AG04450 (cell line): Measurements from ENCODE around the gene CITED1. TPM values are rescaled to one million over a fixed set of nuclear protein-coding genes. Genes with fewer than 3 reads are reported as not detected.
A peak's percentile ranks its signal among the peaks of the same experiment; 100 is the strongest.

Experiments
- CTCF ChIA-PET: fragments of 300-600, 350-600 bp; formaldehyde crosslinking; extraction: SDS; loops from one replicate; lab custom pipeline; 2022; ENCODE audit warnings: antibody characterized with exemption, inconsistent platforms; lab: Charles Lee
- POLR2A ChIA-PET: fragments of 350-600 bp; formaldehyde crosslinking; extraction: SDS; loops from one replicate; lab custom pipeline; 2021; ENCODE audit warnings: antibody characterized with exemption, inconsistent platforms; lab: Yijun Ruan, JAX
- DNase-seq: peaks from one replicate; pipeline ENCODE4 v3.0.0-alpha.2; 2011; ENCODE audit warnings: low read depth, low spot score
- H3K27ac ChIP-seq: one replicate; pipeline ENCODE4 v1.5.1; 2012; ENCODE audit warnings: low read depth, low read length, control low read depth
- H3K27me3 ChIP-seq: one replicate; pipeline ENCODE4 v1.6.0; 2012; ENCODE audit warnings: low read length; ENCODE audit not compliant: control insufficient read depth, insufficient read depth
- H3K4me3 ChIP-seq: 2 replicates; pipeline ENCODE4 v1.5.1; 2011; ENCODE audit warnings: mild to moderate bottlenecking, low read depth, low read length, control low read depth
- H3K9me3 ChIP-seq: 2 replicates; pipeline ENCODE4 v1.5.1; 2012; ENCODE audit warnings: low read length; ENCODE audit not compliant: control insufficient read depth, insufficient read depth
- polyA plus RNA-seq: library from polyadenylated mRNA; depleted of rRNA; stranded (reverse); fragments of >200 nt; gene quantifications from 2 replicates; pipeline ENCODE4 v1.2.3, GENCODE V29; 2011
- TF ChIP-seq, protein P1 (sequence below): IDR thresholded peaks from 2 replicates; pipeline ENCODE4 v1.5.1; 2011; ENCODE audit warnings: low read depth, low read length, control low read depth, inconsistent platforms

Gene CITED1
- polyA plus RNA-seq, 1 experiment, result 0.12 TPM

DNA sequence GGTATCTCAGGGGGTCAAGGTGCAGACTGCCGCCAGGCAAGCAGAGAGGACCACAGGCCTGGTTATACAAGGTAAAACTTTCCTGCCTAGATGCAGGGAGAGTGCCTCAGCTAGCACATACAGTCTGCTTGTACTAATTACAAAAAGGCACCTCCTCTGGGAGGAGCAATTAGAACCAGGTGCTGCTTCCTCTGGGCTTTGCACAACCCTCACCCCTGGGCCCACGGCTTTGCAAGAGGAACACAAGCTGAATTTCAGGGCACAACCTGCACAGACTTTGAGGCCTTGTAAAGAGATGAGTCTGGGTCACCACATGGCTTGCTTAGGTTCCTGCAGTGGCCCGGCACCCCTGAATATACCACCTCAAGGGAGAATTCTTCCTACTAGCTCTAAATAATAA, 9.2 kb upstream of the CITED1 start:
- CTCF ChIA-PET, result no interaction called here
- Histone ChIP-seq H3K4me3 (no peak overlapping the region), H3K27ac (no peak overlapping the region), H3K27me3 (peaks cover 3% of the 10 kb centered on the region), H3K9me3 (no peaks in the 10 kb centered on the region; the same call in 1 of the 2 replicates)
- POLR2A ChIA-PET, result interaction anchor here (0.6 kb wide), 1 partner anchor 38 kb away, joined by 3 read pairs; the partner anchor contains the start of gene RPS4X
- DNase-seq, result no peak
- TF ChIP-seq, protein P1, sequence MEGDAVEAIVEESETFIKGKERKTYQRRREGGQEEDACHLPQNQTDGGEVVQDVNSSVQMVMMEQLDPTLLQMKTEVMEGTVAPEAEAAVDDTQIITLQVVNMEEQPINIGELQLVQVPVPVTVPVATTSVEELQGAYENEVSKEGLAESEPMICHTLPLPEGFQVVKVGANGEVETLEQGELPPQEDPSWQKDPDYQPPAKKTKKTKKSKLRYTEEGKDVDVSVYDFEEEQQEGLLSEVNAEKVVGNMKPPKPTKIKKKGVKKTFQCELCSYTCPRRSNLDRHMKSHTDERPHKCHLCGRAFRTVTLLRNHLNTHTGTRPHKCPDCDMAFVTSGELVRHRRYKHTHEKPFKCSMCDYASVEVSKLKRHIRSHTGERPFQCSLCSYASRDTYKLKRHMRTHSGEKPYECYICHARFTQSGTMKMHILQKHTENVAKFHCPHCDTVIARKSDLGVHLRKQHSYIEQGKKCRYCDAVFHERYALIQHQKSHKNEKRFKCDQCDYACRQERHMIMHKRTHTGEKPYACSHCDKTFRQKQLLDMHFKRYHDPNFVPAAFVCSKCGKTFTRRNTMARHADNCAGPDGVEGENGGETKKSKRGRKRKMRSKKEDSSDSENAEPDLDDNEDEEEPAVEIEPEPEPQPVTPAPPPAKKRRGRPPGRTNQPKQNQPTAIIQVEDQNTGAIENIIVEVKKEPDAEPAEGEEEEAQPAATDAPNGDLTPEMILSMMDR, result no peak

DNA sequence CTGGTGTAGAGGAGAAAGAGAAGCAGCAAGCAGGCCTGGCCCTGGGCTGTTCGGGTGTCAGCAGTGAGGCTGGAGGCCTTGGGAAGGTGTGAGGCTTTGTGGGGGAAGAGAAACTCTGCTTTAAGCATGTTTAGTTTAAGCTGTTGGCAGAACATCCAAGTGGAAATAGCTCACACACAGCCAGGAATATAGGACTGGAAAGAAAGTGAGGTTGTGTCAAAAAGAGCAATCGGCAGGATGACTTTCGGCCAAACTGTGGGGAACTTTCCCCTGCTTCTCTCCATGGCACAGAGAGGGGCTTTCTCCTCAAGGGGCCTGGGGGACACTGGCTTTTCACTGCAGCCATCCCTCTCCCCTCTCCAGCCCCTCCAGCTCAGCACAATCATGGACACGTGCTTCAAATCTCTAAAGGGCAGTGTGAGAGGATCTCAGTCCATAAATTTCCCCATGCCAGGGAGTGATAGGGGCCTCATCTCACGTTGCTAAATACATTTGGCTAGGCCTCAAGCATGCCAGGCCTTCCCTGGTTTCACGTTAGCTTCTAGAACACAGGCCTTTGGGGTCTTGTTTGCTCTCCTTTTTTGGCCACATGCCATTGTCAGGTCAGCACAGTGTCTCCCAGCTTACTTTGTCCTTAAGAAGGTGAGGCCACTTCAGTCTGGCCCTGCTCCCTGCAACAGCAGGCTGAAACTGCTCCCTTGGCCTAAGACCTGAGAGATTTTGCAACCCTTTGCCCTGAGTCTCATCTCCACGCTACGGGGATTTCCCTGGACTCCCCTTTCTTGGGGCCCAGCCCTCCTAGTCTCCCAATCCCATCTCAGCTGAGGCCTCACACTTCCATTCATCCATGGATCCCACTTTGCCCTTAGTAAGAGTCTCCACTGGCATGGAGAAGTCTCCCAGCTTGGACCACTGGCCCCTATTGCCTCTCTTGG, 8.3 kb upstream of the CITED1 start:
- CTCF ChIA-PET, result no interaction called here
- DNase-seq, result no peak
- Histone ChIP-seq H3K27me3 (peaks cover 5% of the 10 kb centered on the region), H3K4me3 (no peak overlapping the region), H3K27ac (no peak overlapping the region), H3K9me3 (no peaks in the 10 kb centered on the region; the same call in 1 of the 2 replicates)
- TF ChIP-seq, protein P1, result no peak
- POLR2A ChIA-PET, result no interaction called here

DNA sequence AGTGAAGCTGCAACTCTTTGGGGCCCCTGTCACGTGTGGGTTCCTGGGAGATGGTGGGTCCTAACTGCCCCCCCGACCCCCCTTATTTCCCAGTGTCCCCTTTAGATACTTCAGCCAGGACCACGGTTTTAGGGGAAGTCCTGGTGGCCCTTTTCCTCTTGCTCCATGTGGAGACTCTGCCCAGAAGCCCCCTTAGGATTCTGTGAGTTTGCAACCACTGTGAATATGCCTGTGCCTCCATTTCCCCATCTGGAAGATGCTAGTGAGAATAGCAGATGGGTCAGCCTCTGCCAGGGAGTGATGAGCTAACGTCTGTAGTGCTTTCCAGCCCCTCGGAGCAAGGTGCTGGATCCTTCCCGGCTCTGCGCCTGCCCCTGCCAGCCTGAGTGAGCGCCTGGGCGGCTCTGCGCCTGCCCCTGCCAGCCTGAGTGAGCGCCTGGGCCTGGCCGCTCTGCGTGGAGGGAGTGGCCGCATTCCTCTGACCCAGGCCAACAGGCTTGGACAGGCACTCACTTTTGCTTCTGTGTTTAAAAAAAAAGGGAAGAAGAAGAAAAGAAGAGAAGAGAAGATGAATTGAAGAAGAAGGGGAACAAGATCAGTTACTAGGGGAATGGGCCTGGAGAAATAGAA, 6.7 kb upstream of the CITED1 start:
- Histone ChIP-seq H3K9me3 (no peaks in the 10 kb centered on the region; the same call in 1 of the 2 replicates), H3K4me3 (no peak overlapping the region), H3K27me3 (peaks cover 14% of the 10 kb centered on the region), H3K27ac (no peak overlapping the region)
- DNase-seq, result no peak
- TF ChIP-seq, protein P1, result no peak
- ChIA-PET POLR2A (no interaction called here), CTCF (no interaction called here)

DNA sequence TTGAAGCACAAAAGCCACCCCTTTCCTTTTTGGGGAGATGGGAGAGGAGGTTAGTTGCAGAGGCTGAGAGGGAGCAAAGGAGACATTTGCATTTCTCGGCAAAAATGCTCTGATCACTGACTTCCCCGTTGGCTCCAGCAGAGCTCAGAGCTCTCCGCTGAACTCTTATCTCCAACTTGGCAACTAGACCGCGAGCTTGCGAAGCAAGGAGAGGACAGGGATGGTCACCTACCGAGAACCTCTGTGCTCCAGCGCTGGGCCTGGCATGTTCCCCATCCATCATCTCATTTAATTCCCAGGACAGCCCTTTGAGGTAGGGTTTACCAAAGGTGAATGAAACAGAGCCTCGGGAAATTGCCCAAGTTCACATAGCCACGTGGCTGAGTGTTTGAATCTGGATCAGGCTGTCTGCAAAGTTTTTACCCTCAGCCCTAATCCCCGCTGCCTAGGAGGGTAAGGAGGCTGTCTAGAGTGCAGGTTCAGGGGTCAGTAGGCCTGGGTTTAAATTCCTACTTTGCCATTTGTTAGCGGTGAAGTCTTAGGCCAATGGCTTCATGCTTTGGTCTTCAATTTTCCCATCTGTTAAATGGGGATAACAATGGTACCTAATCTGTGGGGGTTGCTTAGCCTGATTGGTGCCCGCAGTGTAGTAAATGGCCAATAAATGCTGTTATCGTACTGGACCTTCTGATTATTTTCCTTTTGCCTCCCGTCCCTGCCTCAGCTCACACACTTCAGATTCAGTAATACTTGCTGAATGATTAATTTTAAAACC, 3.8 kb upstream of the CITED1 start:
- ChIA-PET POLR2A (no interaction called here), CTCF (no interaction called here)
- H3K27ac ChIP-seq, result no peak overlapping the region
- peaks cover 30% of the 10 kb centered on the region for H3K27me3 ChIP-seq
- H3K9me3 ChIP-seq, result no peaks in the 10 kb centered on the region; the same call in 1 of the 2 replicates
- peak overlapping the region; percentile 41 for H3K4me3 ChIP-seq
- DNase-seq, result no peak
- TF ChIP-seq, protein P1, result no peak
